Ishikawa (cell line): ENCODE data around the gene GAREM1.

Source experiments
- CEBPB ChIP-seq: IDR thresholded peaks from 2 replicates; pipeline ENCODE4 v1.6.1; 2012
- EP300 ChIP-seq: IDR thresholded peaks from 2 replicates; pipeline ENCODE4 v1.6.1; 2012; ENCODE audit warnings: borderline replicate concordance
- NFIC ChIP-seq: IDR thresholded peaks from 2 replicates; pipeline ENCODE4 v1.6.1; 2012
- TAF1 ChIP-seq: IDR thresholded peaks from 2 replicates; pipeline ENCODE4 v1.6.1; 2012; ENCODE audit warnings: low read depth, mild to moderate bottlenecking
- TEAD4 ChIP-seq: IDR thresholded peaks from 2 replicates; pipeline ENCODE4 v1.6.1; 2012
- YY1 ChIP-seq: IDR thresholded peaks from 2 replicates; pipeline ENCODE4 v1.6.1; 2012; ENCODE audit warnings: low read depth

DNA sequence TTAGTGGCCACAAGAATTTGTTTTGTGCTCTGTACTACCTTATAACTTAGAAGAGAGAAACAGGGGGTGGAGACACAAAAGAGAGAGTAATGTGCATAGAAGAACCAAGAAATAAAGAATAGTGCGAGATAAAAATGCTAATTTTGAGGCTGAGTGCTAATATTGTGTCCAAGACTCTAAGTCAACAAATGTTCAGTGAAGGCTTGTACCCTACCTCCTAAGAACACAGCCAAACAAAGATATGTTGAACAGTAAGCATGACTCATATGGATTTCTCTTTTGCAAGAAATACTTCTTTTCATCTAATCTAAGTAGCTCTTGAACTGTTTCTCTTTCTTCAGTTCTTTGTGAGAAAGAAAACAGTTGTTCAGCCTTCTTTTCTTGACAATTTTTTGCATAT is 45.2 kb downstream of the GAREM1 start:
- TF ChIP-seq YY1 (no peak), TAF1 (no peak), CEBPB (no peak), NFIC (no peak), EP300 (no peak), TEAD4 (no peak)
